Measurements from ENCODE around the gene DGKB.

- TF ChIP-seq CTCF (IDR thresholded peaks at IDR 0.05; ENCODE audit: poor library complexity) (no peak), EZH2 (IDR thresholded peaks at IDR 0.05; ENCODE audit: borderline replicate concordance) (no peak), EZH2phosphoT487 (IDR thresholded peaks at IDR 0.05; ENCODE audit: low read depth, severe bottlenecking, unreplicated experiment) (no peak)
These were observed 667.5 kb downstream of the DGKB start for GRCh38 chr7:14235056-14235455.
